HepG2 (cell line): ENCODE data around the gene RYK. TPM values are rescaled to one million over a fixed set of nuclear protein-coding genes. Genes with fewer than 3 reads are reported as not detected.

Source experiments
- CBX2 ChIP-seq, 2 experiments: fragments of 200-600 bp in 1 of 2; sonication (generic); formaldehyde crosslinking in 1 of 2; IDR thresholded peaks; 2 replicates each; pipeline versions ENCODE4 v1.7.0 to v1.8.1; 2018 to 2022; ENCODE audit warnings: low read depth in 2 of 2, low read length in 1 of 2, mild to moderate bottlenecking in 1 of 2, missing genetic modification reagents in 1 of 2
- HDAC1 ChIP-seq: sonication (generic); formaldehyde crosslinking; IDR thresholded peaks from 2 replicates; pipeline ENCODE4 v1.5.1; 2020; ENCODE audit warnings: mild to moderate bottlenecking, missing genetic modification reagents
- HNF1A ChIP-seq, 2 experiments: sonication (generic) in 1 of 2; formaldehyde crosslinking in 1 of 2; IDR thresholded peaks; 2 replicates each; pipeline versions ENCODE4 v1.4.0 to v1.6.1; 2016 to 2020; ENCODE audit warnings: borderline replicate concordance in 1 of 2, low read depth in 1 of 2, mild to moderate bottlenecking in 1 of 2, missing genetic modification reagents in 1 of 2
- LCORL ChIP-seq, 2 experiments: fragments of 450-650 bp in 1 of 2; sonication (generic) in 1 of 2; formaldehyde crosslinking in 1 of 2; IDR thresholded peaks; 2 replicates each; pipeline versions ENCODE4 v1.5.0 to v1.6.1; 2017 to 2020; ENCODE audit warnings: antibody characterized with exemption in 1 of 2, missing genetic modification reagents in 1 of 2
- MXD3 ChIP-seq: IDR thresholded peaks from 2 replicates; pipeline ENCODE4 v1.6.1; 2016; ENCODE audit warnings: mild to moderate bottlenecking, missing biosample characterization, missing genetic modification reagents
- NCOA1 ChIP-seq: sonication (generic); formaldehyde crosslinking; IDR thresholded peaks from 2 replicates; pipeline ENCODE4 v1.9.0; 2021; ENCODE audit warnings: missing genetic modification reagents
- NFKBIZ ChIP-seq: IDR thresholded peaks from 2 replicates; pipeline ENCODE4 v1.6.1; 2018; ENCODE audit warnings: missing genetic modification reagents, missing compliant biosample characterization
- NR0B2 ChIP-seq: sonication (generic); formaldehyde crosslinking; IDR thresholded peaks from 2 replicates; pipeline ENCODE4 v1.4.0; 2020; ENCODE audit warnings: mild to moderate bottlenecking, missing genetic modification reagents
- PATZ1 ChIP-seq: sonication (generic); formaldehyde crosslinking; IDR thresholded peaks from 2 replicates; pipeline ENCODE4 v1.4.0; 2020; ENCODE audit warnings: missing genetic modification reagents
- SALL1 ChIP-seq: sonication (generic); formaldehyde crosslinking; IDR thresholded peaks from 2 replicates; pipeline ENCODE4 v1.8.0; 2022; ENCODE audit warnings: mild to moderate bottlenecking, missing genetic modification reagents
- SMAD9 ChIP-seq: sonication (generic); formaldehyde crosslinking; IDR thresholded peaks from 2 replicates; pipeline ENCODE4 v1.5.1; 2020; ENCODE audit warnings: mild to moderate bottlenecking, missing genetic modification reagents
- SMYD3 ChIP-seq: sonication (generic); formaldehyde crosslinking; IDR thresholded peaks from 2 replicates; pipeline ENCODE4 v1.8.1; 2023; ENCODE audit warnings: mild to moderate bottlenecking, missing genetic modification reagents
- TBX3 ChIP-seq: fragments of 450-650 bp; IDR thresholded peaks from 2 replicates; pipeline ENCODE4 v1.6.1; 2017; ENCODE audit warnings: antibody characterized with exemption, mild to moderate bottlenecking, inconsistent platforms, borderline replicate concordance
- ZBTB25 ChIP-seq: IDR thresholded peaks from 2 replicates; pipeline ENCODE4 v1.6.1; 2018; ENCODE audit warnings: missing genetic modification reagents
- ZBTB7B ChIP-seq: sonication (generic); formaldehyde crosslinking; IDR thresholded peaks from 2 replicates; pipeline ENCODE4 v1.4.0; 2020; ENCODE audit warnings: missing genetic modification reagents
- ZFP62 ChIP-seq: sonication (generic); formaldehyde crosslinking; IDR thresholded peaks from 2 replicates; pipeline ENCODE4 v1.4.0; 2020; ENCODE audit warnings: missing genetic modification reagents
- ZNF691 ChIP-seq: sonication (generic); formaldehyde crosslinking; IDR thresholded peaks from 2 replicates; pipeline ENCODE4 v1.4.0; 2020; ENCODE audit warnings: missing genetic modification reagents, low read depth, mild to moderate bottlenecking, borderline replicate concordance
- ZNF790 ChIP-seq: sonication (generic); formaldehyde crosslinking; IDR thresholded peaks from 2 replicates; pipeline ENCODE4 v1.8.0; 2022; ENCODE audit warnings: missing genetic modification reagents, mild to moderate bottlenecking, borderline replicate concordance
- polyA plus RNA-seq, 8 experiments: library from polyadenylated mRNA; depleted of rRNA in 3 of 8; stranded (reverse) in 7 of 8; unstranded in 1 of 8; fragments of >200 nt; fragmentation: Illumina TruSeq in 4 of 8; extraction: Trizol in 4 of 8; gene quantifications; 2 replicates each; pipeline versions ENCODE4 v1.2.1 to v1.2.3, GENCODE V29; 2011 to 2016; ENCODE audit warnings: low read depth in 4 of 8, missing spikeins in 1 of 8, mixed read lengths in 1 of 8; ENCODE audit not compliant: insufficient read depth in 1 of 8
- total RNA-seq, 5 experiments: library from RNA; depleted of rRNA; stranded (reverse); fragments of >200 nt; fragmentation: Illumina TruSeq; extraction: Trizol; gene quantifications; 2 replicates each; pipeline ENCODE4 v1.2.3, GENCODE V29; 2016; ENCODE audit warnings: low read depth in 1 of 5

RYK gene
- total and polyA plus RNA-seq, 2 of the 13 experiments (the other 11 are each of a cell fraction or from before 2014, with no cell fraction given) = 35.0 to 66.2 TPM

- TF ChIP-seq ZNF790 (CRISPR knock-in tag) (0 out of 2 replicates have a peak, but pooled peaks have one; percentile 41), NR0B2 (CRISPR knock-in tag) (no peak), TBX3 (no peak), ZBTB25 (CRISPR knock-in tag) (peak; percentile 38; the same call in 1 of the 2 replicates), PATZ1 (CRISPR knock-in tag) (peak; percentile 68; the same call in 1 of the 2 replicates), HDAC1 (CRISPR knock-in tag) (0 out of 2 replicates have a peak, but pooled peaks have one; percentile 43), LCORL (IDR thresholded peaks at IDR 0.05) (no peak), LCORL (CRISPR knock-in tag; IDR thresholded peaks at IDR 0.05) (0 out of 2 replicates have a peak, but pooled peaks have one; percentile 27), NFKBIZ (CRISPR knock-in tag) (no peak), MXD3 (CRISPR knock-in tag) (0 out of 2 replicates have a peak, but pooled peaks have one; percentile 9), CBX2 (IDR thresholded peaks at IDR 0.05; ENCODE audit: low read depth, low read length) (no peak), CBX2 (CRISPR knock-in tag; IDR thresholded peaks at IDR 0.05; ENCODE audit: low read depth) (no peak), SMAD9 (no peak), HNF1A (IDR thresholded peaks at IDR 0.05; ENCODE audit: low read depth) (no peak), HNF1A (CRISPR knock-in tag; IDR thresholded peaks at IDR 0.05; ENCODE audit: borderline replicate concordance) (no peak; the same call in 1 of the 2 replicates), ZFP62 (CRISPR knock-in tag) (no peak), SALL1 (CRISPR knock-in tag) (peak; percentile 24; the same call in 1 of the 2 replicates), ZNF691 (CRISPR knock-in tag) (no peak), ZBTB7B (CRISPR knock-in tag) (no peak), NCOA1 (CRISPR knock-in tag) (no peak), SMYD3 (CRISPR knock-in tag) (no peak)
Measured at GRCh38 chr3:134249935-134250716, 533 bp downstream of the RYK start (continued).
